A673 (cell line): Measurements from ENCODE around the gene LFNG. TPM values are rescaled to one million over a fixed set of nuclear protein-coding genes. Genes with fewer than 3 reads are reported as not detected.

Source experiments
- BruUV-seq: library from RNA; stranded (reverse); fragments of 400-500 nt; replicated peaks from 2 replicates; lab custom pipeline; 2021; lab: Mats Ljungman, UMichigan
- CTCF ChIA-PET: fragments of 300-600 bp; sonication (Branson Sonifier 250); formaldehyde crosslinking; loops from one replicate; lab custom pipeline; 2022; ENCODE audit warnings: antibody characterized with exemption; lab: Charles Lee
- POLR2A ChIA-PET: fragments of 300-600 bp; sonication (Branson Sonifier 250); formaldehyde crosslinking; loops from one replicate; lab custom pipeline; 2022; ENCODE audit warnings: antibody characterized with exemption; ENCODE audit not compliant: low non-redundant PET; lab: Charles Lee
- DNase-seq: peaks from one replicate; pipeline ENCODE4 v3.0.0-alpha.2; 2015; ENCODE audit warnings: low spot score
- H3K27ac ChIP-seq: fragments of 200-600 bp; sonication (generic); 2 replicates; pipeline ENCODE4 v1.5.1; 2016; ENCODE audit warnings: mixed run types, low read depth, mild to moderate bottlenecking, mixed read lengths, antibody characterized with exemption, low read length; ENCODE audit not compliant: poor library complexity, severe bottlenecking
- H3K27me3 ChIP-seq: fragments of 200-600 bp; sonication (generic); replicated peaks from 2 replicates; pipeline ENCODE4 v1.6.1; 2017; ENCODE audit warnings: mixed run types, low read depth, mild to moderate bottlenecking, mixed read lengths, antibody characterized with exemption, low read length; ENCODE audit not compliant: insufficient read depth, poor library complexity
- H3K36me3 ChIP-seq: fragments of 200-600 bp; sonication (generic); 2 replicates; pipeline ENCODE4 v1.6.1; 2016; ENCODE audit warnings: mixed run types, mild to moderate bottlenecking, mixed read lengths, antibody characterized with exemption, low read length; ENCODE audit not compliant: insufficient read depth, poor library complexity, severe bottlenecking
- H3K4me1 ChIP-seq: fragments of 200-600 bp; sonication (generic); 2 replicates; pipeline ENCODE4 v1.6.1; 2017; ENCODE audit warnings: mixed run types, mild to moderate bottlenecking, mixed read lengths, antibody characterized with exemption, low read length; ENCODE audit not compliant: insufficient read depth, poor library complexity, severe bottlenecking
- H3K4me3 ChIP-seq: fragments of 200-600 bp; sonication (generic); 2 replicates; pipeline ENCODE4 v1.5.1; 2016; ENCODE audit warnings: low read depth, mixed run types, mild to moderate bottlenecking, mixed read lengths, low read length; ENCODE audit not compliant: poor library complexity, severe bottlenecking
- H3K9me3 ChIP-seq: fragments of 200-600 bp; sonication (generic); 2 replicates; pipeline ENCODE4 v1.6.1; 2016; ENCODE audit warnings: mixed run types, low read depth, mild to moderate bottlenecking, mixed read lengths, antibody characterized with exemption, low read length; ENCODE audit not compliant: poor library complexity, severe bottlenecking
- CTCF ChIP-seq: fragments of 300-800, 200-600 bp; sonication (generic); conservative IDR thresholded peaks from 2 replicates; pipeline ENCODE4 v1.5.1; 2017; ENCODE audit warnings: low read depth, mild to moderate bottlenecking, antibody characterized with exemption, low read length, moderate library complexity, mixed read lengths
- EZH2 ChIP-seq: fragments of 200-600 bp; sonication (generic); IDR thresholded peaks from 2 replicates; pipeline ENCODE4 v1.6.1; 2017; ENCODE audit warnings: borderline replicate concordance, low read depth, mild to moderate bottlenecking, mixed read lengths, antibody characterized with exemption, low read length; ENCODE audit not compliant: poor library complexity, severe bottlenecking
- intact Hi-C: fragments of 100-400 bp; cut with micrococcal nuclease; formaldehyde crosslinking; loops from one replicate; pipeline ENCODE4 v1.10.0; 2022; ENCODE audit not compliant: unreplicated experiment
- total RNA-seq: library from RNA; stranded (reverse); gene quantifications from 2 replicates; pipeline ENCODE4 v1.2.3, GENCODE V29; 2021

Gene LFNG
- total RNA-seq, 1 experiment from 2014 or later = 11.7 TPM

DNA sequence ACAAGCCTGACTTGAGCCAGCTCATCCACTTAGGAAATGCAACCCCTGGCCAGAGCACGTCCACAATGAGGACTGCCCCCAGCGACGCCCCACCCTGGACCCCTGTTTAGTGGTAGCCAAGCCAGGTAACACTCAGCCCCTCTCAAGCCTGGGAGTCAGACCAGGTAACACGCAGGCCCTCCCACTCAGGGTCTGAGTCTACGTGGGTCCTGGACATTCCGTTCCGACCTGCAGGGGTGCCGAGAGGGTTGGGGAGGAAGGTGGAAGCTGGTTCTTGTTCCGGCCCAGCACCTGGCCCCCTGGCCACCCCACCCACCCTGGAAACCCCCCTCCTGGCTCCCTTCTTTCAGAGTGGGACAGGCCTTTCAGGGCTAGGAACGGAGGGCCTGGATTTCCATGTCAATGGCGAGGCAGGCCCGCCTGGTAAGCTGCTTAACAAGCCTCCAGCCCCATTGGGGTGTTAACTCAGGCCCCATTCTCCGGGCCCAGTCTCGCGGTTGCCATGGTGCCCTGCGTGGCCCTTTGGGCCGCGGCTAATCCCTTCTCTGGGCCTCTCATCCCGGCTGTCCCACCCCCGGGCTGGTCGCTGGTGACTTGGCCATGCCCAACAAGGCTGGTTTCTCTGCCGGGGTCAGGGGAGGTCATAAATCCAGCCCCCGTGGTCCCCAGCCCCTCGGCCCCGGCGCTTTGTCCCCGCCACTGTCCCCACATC is 19.7 kb upstream of the LFNG start:
- POLR2A ChIA-PET = no interaction called here
- CTCF ChIA-PET = no interaction called here
- no peak overlapping the region for H3K4me3 ChIP-seq
- H3K27ac ChIP-seq = no peak overlapping the region
- peaks cover 24% of the 10 kb centered on the region for H3K4me1 ChIP-seq
- H3K27me3 ChIP-seq = no peaks in the 10 kb centered on the region
- intact Hi-C loops = no loop called here
- TF ChIP-seq CTCF (no peak), EZH2 (no peak)
- BruUV-seq = no TSS peak
- no peak for DNase-seq
- no peaks in the 10 kb centered on the region for H3K36me3 ChIP-seq
- H3K9me3 ChIP-seq = no peaks in the 10 kb centered on the region

DNA sequence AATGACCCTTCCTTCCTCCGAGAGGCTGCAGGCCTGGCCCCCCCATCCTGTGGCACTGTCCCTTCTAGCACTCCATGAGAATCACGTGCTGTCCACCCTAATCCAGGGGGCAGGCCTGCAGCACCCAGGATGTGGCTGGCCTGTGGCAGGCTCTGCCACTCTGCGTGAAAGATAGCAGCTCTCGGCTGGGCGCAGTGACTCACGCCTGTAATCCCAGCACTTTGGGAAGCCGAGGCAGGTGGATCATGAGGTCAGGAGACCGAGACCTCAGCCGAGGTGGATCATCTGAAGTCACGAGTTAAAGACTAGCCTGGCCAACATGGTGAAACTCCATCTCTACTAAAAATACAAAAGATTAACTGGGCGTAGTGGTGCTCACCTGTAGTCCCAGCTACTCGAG is 18.9 kb upstream of the LFNG start:
- Histone ChIP-seq H3K4me3 (no peak overlapping the region), H3K36me3 (no peaks in the 10 kb centered on the region), H3K27ac (no peak overlapping the region), H3K27me3 (no peaks in the 10 kb centered on the region), H3K4me1 (peaks cover 18% of the 10 kb centered on the region), H3K9me3 (no peaks in the 10 kb centered on the region)
- intact Hi-C loops = no loop called here
- TF ChIP-seq CTCF = no peak
- TF ChIP-seq EZH2 = no peak
- ChIA-PET CTCF (no interaction called here), POLR2A (no interaction called here)
- no TSS peak for BruUV-seq
- no peak for DNase-seq

DNA sequence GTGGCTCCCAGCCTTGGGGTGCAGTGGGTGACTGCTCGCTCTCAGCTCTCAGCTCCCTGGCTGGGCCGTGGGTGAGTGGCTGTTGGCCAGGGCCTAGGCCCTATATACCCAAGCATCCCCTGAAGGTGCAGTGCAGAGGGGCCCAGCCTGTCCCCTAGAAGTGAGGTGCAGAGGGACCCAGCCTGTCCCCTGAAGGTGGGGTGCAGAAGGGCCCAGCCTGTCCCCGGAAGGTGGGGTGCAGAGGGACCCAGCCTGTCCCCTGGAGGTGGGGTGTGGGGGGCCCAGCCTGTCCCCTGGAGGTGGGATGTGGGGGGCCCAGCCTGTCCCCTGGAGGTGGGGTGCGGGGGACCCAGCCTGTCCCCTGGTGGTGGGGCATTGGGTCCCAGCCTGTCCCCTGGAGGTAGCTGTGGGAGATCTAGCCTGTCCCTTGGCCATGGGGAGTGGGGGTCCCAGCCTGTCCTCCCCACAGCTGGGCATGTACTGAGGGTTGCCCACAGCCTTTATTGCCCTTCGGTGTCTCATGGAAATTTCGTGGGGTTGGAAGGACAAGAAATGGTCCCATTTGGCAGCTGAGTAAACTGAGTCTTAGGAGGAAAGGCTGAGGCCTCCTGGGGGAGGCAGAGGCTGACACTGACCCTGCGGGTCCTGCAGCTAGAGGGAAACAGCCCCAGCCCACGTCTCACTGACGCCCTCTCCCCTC is 17.5 kb upstream of the LFNG start:
- no peaks in the 10 kb centered on the region for H3K27me3 ChIP-seq
- CTCF ChIA-PET = interaction anchor here (0.6 to 0.7 kb wide), 2 partner anchors 87 to 334 kb away, joined by 3 read pairs; no protein-coding TSS in a partner anchor
- H3K27ac ChIP-seq = no peak overlapping the region
- no TSS peak for BruUV-seq
- H3K9me3 ChIP-seq = no peaks in the 10 kb centered on the region
- no peak for DNase-seq
- no peak for TF ChIP-seq EZH2
- no peak for TF ChIP-seq CTCF
- POLR2A ChIA-PET = no interaction called here
- H3K4me3 ChIP-seq = no peak overlapping the region
- H3K4me1 ChIP-seq = peaks cover 10% of the 10 kb centered on the region
- intact Hi-C loops = no loop called here
- no peaks in the 10 kb centered on the region for H3K36me3 ChIP-seq
